ENCODE measurements around the gene CHKB. TPM values are rescaled to one million over a fixed set of nuclear protein-coding genes. Genes with fewer than 3 reads are reported as not detected.
"Not testable (repeated sequence)": the region's sequence is repeated elsewhere in the genome, so short reads cannot be mapped to it uniquely, and the experiment has no call there.

Gene CHKB
- total RNA-seq, 2 donors from 2014 or later = 72.3 to 86.2 TPM

GRCh38 chr22:50546326-50547262, 36.1 kb downstream of the CHKB start:
- peaks cover 9% of the 10 kb centered on the region for H3K36me3 Mint-ChIP-seq (ENCODE audit: low read depth)
- peak overlapping the region; percentile 74 for H3K27ac Mint-ChIP-seq
- peaks cover 16% of the 10 kb centered on the region for H3K4me1 Mint-ChIP-seq
- H3K4me3 Mint-ChIP-seq = peak overlapping the region; percentile 68
- no peaks in the 10 kb centered on the region for H3K9me3 Mint-ChIP-seq
- no peaks in the 10 kb centered on the region for H3K27me3 Mint-ChIP-seq
- ATAC-seq (replicated peaks) = no peak

GRCh38 chr22:50545522-50546325, 36.9 kb downstream of the CHKB start, which contains the start of gene KLHDC7B:
TSS of gene KLHDC7B (plus strand) at chr22:50545899. CDS start at chr22:50546244, 345 bp downstream.
- Mint-ChIP-seq H3K4me3 (peak within 1 kb of the TSS; percentile 68), H3K36me3 (ENCODE audit: low read depth) (peaks cover 9% of the 10 kb centered on the region), H3K27ac (peak within 1 kb of the TSS; percentile 74), H3K27me3 (no peaks in the 10 kb centered on the region), H3K9me3 (no peaks in the 10 kb centered on the region), H3K4me1 (peaks cover 25% of the 10 kb centered on the region)
- no peak for ATAC-seq (replicated peaks)

- ATAC-seq (replicated peaks) = no peak
- no peaks in the 10 kb centered on the region for H3K27me3 Mint-ChIP-seq
- peak overlapping the region; percentile 74 for H3K27ac Mint-ChIP-seq
- H3K36me3 Mint-ChIP-seq (ENCODE audit: low read depth) = peaks cover 10% of the 10 kb centered on the region
- H3K4me3 Mint-ChIP-seq = peak overlapping the region; percentile 68
- peaks cover 30% of the 10 kb centered on the region for H3K4me1 Mint-ChIP-seq
- no peaks in the 10 kb centered on the region for H3K9me3 Mint-ChIP-seq
These were observed 37.8 kb downstream of the CHKB start for GRCh38 chr22:50544746-50545253.

GRCh38 chr22:50544078-50544745, 38.4 kb downstream of the CHKB start:
- H3K4me3 Mint-ChIP-seq = peak overlapping the region; percentile 68
- peak; percentile 28 for ATAC-seq (replicated peaks)
- H3K9me3 Mint-ChIP-seq = no peaks in the 10 kb centered on the region

GRCh38 chr22:50542416-50542927, 40.2 kb downstream of the CHKB start:
- Mint-ChIP-seq H3K36me3 (ENCODE audit: low read depth) (peaks cover 18% of the 10 kb centered on the region), H3K4me1 (peaks cover 42% of the 10 kb centered on the region), H3K9me3 (no peaks in the 10 kb centered on the region), H3K27ac (peak overlapping the region; percentile 89), H3K4me3 (peak overlapping the region; percentile 64), H3K27me3 (no peaks in the 10 kb centered on the region)
- peak; percentile 44 for ATAC-seq (replicated peaks)

More at GRCh38 chr22:50544078-50544745, 38.4 kb downstream of the CHKB start:
- peaks cover 32% of the 10 kb centered on the region for H3K4me1 Mint-ChIP-seq
- H3K36me3 Mint-ChIP-seq (ENCODE audit: low read depth) = peaks cover 16% of the 10 kb centered on the region
- peak overlapping the region; percentile 74 for H3K27ac Mint-ChIP-seq
- H3K27me3 Mint-ChIP-seq = no peaks in the 10 kb centered on the region

- peak overlapping the region; percentile 89 for H3K27ac Mint-ChIP-seq
- H3K9me3 Mint-ChIP-seq, H3K27me3 Mint-ChIP-seq: not testable (repeated sequence)
- ATAC-seq (replicated peaks) = peak; percentile 51
- H3K4me1 Mint-ChIP-seq = peaks cover 42% of the 10 kb centered on the region
- peaks cover 18% of the 10 kb centered on the region for H3K36me3 Mint-ChIP-seq (ENCODE audit: low read depth)
- peak overlapping the region; percentile 64 for H3K4me3 Mint-ChIP-seq
These were observed 41.0 kb downstream of the CHKB start for GRCh38 chr22:50541667-50542026.

- H3K4me3 Mint-ChIP-seq = peak overlapping the region; percentile 64
- no peaks in the 10 kb centered on the region for H3K9me3 Mint-ChIP-seq
- H3K27ac Mint-ChIP-seq = peak overlapping the region; percentile 89
- H3K27me3 Mint-ChIP-seq = no peaks in the 10 kb centered on the region
- peaks cover 38% of the 10 kb centered on the region for H3K4me1 Mint-ChIP-seq
- H3K36me3 Mint-ChIP-seq (ENCODE audit: low read depth) = peaks cover 18% of the 10 kb centered on the region
- ATAC-seq (replicated peaks) = no peak
These were observed 42.3 kb downstream of the CHKB start for GRCh38 chr22:50540381-50540780.

- peak overlapping the region; percentile 64 for H3K4me3 Mint-ChIP-seq
- H3K4me1 Mint-ChIP-seq = peaks cover 39% of the 10 kb centered on the region
- H3K36me3 Mint-ChIP-seq (ENCODE audit: low read depth) = peaks cover 25% of the 10 kb centered on the region
- ATAC-seq (replicated peaks) = no peak
- H3K9me3 Mint-ChIP-seq = no peaks in the 10 kb centered on the region
- H3K27me3 Mint-ChIP-seq = no peaks in the 10 kb centered on the region
- peak overlapping the region; percentile 89 for H3K27ac Mint-ChIP-seq
These were observed 44.9 kb downstream of the CHKB start for GRCh38 chr22:50537765-50538164.

- H3K9me3 Mint-ChIP-seq = no peaks in the 10 kb centered on the region
- peaks cover 33% of the 10 kb centered on the region for H3K4me1 Mint-ChIP-seq
- peak overlapping the region; percentile 52 for H3K27ac Mint-ChIP-seq
These were observed 46.4 kb downstream of the CHKB start for GRCh38 chr22:50536226-50536625.

GRCh38 chr22:50535113-50535512, 47.5 kb downstream of the CHKB start:
- no peak overlapping the region for H3K27ac Mint-ChIP-seq
- no peak for ATAC-seq (replicated peaks)
- H3K27me3 Mint-ChIP-seq = no peaks in the 10 kb centered on the region
- peaks cover 28% of the 10 kb centered on the region for H3K36me3 Mint-ChIP-seq (ENCODE audit: low read depth)
- no peak overlapping the region for H3K4me3 Mint-ChIP-seq
- no peaks in the 10 kb centered on the region for H3K9me3 Mint-ChIP-seq
- peaks cover 23% of the 10 kb centered on the region for H3K4me1 Mint-ChIP-seq

More at GRCh38 chr22:50536226-50536625, 46.4 kb downstream of the CHKB start:
- Mint-ChIP-seq H3K36me3 (ENCODE audit: low read depth) (peaks cover 23% of the 10 kb centered on the region), H3K4me3 (no peak overlapping the region), H3K27me3 (no peaks in the 10 kb centered on the region)
- ATAC-seq (replicated peaks) = no peak

- Mint-ChIP-seq H3K4me3 (peak overlapping the region; percentile 90), H3K27ac (peak overlapping the region; percentile 98), H3K36me3 (ENCODE audit: low read depth) (peaks cover 23% of the 10 kb centered on the region), H3K4me1 (peaks cover 20% of the 10 kb centered on the region)
- H3K9me3 Mint-ChIP-seq; ATAC-seq (replicated peaks); H3K27me3 Mint-ChIP-seq: not testable (repeated sequence)
These were observed 48.6 kb downstream of the CHKB start for GRCh38 chr22:50533856-50534711.

GRCh38 chr22:50532824-50533796, 49.5 kb downstream of the CHKB start:
- peak overlapping the region; percentile 90 for H3K4me3 Mint-ChIP-seq
- H3K36me3 Mint-ChIP-seq (ENCODE audit: low read depth) = peaks cover 33% of the 10 kb centered on the region
- peaks cover 15% of the 10 kb centered on the region for H3K4me1 Mint-ChIP-seq
- no peak for ATAC-seq (replicated peaks)
- peak overlapping the region; percentile 98 for H3K27ac Mint-ChIP-seq
- H3K9me3 Mint-ChIP-seq = no peaks in the 10 kb centered on the region
- H3K27me3 Mint-ChIP-seq = no peaks in the 10 kb centered on the region

Measured in activated T-helper 17 cell treated with anti-CD3 and anti-CD28 coated beads, Interleukin-2, amount 50 U/mL, for 72 hours (primary cell).